ENCODE measurements around the gene CFDP1. TPM values are rescaled to one million over a fixed set of nuclear protein-coding genes. Genes with fewer than 3 reads are reported as not detected.
A peak's percentile ranks its signal among the peaks of the same experiment; 100 is the strongest.

CFDP1 gene
- total and polyA plus RNA-seq, 2 of the 13 experiments (the other 11 are each of a cell fraction or from before 2014, with no cell fraction given): 78.6 to 153 TPM

DNA sequence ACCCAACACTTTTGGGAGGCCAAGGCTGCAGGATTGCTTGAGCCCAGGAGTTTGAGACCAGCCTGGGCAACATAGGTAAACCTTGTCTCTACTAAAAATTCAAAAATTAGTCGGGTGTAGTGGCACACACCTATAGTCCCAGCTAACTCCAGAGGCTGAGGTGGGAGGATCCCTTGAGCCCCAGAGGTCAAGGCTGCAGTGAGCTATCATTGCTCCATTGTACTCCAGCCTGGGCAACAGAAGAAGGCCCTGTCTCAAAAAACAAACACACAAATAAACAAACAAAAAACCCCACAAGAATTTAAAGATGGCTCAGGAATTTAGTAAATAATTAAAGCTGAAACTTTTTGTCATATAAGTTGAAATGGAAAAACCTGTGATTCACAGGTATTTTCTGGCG lies 33.5 kb upstream of the CFDP1 start (continued):
- TF ChIP-seq EP300 (IDR thresholded peaks at IDR 0.05; ENCODE audit: low read depth in 2 of 2, low read length in 2 of 2) (peak in 1 of 2 experiments; percentile 24; a peak in 1 of 4 replicates), EP300 (CRISPR knock-in tag; IDR thresholded peaks at IDR 0.05; ENCODE audit: borderline replicate concordance) (no peak), ISX (CRISPR knock-in tag; conservative IDR thresholded peaks at IDR 0.05) (no peak), SOX5 (CRISPR knock-in tag; IDR thresholded peaks at IDR 0.05; ENCODE audit: borderline replicate concordance) (peak; percentile 52; the same call in 1 of the 2 replicates), PITX1 (CRISPR knock-in tag; IDR thresholded peaks at IDR 0.05) (no peak), CEBPB (IDR thresholded peaks at IDR 0.05; ENCODE audit: borderline replicate concordance, low read depth, low read length) (0 out of 2 replicates have a peak, but pooled peaks have one; percentile 7), NR2F2 (IDR thresholded peaks at IDR 0.05; ENCODE audit: borderline replicate concordance, low read depth) (peak; percentile 64; the same call in 1 of the 2 replicates)

DNA sequence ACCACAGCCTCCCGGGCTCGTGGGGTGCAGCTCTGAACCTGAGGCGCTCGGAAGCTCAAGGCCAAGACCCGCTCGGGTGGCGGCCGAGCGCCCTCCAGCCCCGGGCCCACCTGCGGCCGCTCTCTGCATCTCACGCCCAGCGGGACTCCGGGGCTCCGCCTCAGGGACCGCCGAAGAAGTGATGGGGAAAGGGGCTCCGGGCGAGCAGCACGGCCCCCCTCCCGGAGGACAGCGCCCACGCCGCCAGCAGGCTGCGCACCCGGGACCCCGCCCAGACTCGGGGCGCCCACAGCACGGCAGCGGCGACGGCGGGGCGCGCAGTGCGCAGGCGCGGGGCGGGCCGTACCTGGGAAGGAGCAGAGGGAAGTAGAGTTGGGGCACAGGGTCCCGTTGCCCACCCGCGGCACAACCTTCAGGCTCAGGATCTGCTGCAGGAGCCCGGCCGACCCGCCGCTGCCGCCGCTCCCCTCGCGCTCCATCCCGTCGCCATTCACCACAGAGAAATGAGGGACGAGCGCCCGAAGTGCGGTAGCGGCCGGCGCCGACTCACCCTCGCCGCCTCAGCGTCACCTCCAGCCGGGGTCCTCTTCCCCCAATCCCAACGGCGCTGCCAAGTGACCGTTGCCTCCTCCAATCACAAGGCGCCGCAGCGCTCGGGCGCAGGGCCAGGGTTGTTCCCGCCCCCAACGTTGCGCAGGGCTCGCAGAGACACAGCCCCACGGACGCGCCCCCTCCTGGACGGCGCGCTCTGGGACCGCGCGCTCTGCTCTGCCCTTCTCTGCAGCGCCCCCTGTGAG lies 31.0 kb upstream of the CFDP1 start, which contains the start of gene TMEM170A:
TSS of gene TMEM170A (minus strand) at position 568 of the 797 bp plus-strand sequence. CDS start at position 479, 89 bp downstream.
- Histone ChIP-seq H3K9ac (ENCODE audit: insufficient read depth, low read depth, low read length) (peak within 1 kb of the TSS; percentile 92), H3K9me3 (ENCODE audit: low read length) (no peaks in the 10 kb centered on the region), H2AFZ (ENCODE audit: low read length) (peak within 1 kb of the TSS; percentile 20), H3K36me3 (replicated peaks in 1 of 2; ENCODE audit: control insufficient read depth in 1 of 2, insufficient read depth in 2 of 2, low read length in 2 of 2) (peaks cover 0 to 3% of the 10 kb centered on the region in 2 experiments; a peak in 3 of 5 replicates), H3K4me3 (replicated peaks in 1 of 3; ENCODE audit: insufficient read depth in 1 of 3, low read depth in 2 of 3, low read length in 3 of 3) (peak within 1 kb of the TSS; percentile 86 to 91 (median 91)), H4K20me1 (ENCODE audit: insufficient read depth, low read length) (peaks cover 20% of the 10 kb centered on the region), H3K4me1 (ENCODE audit: insufficient read depth, low read length) (peaks cover 66% of the 10 kb centered on the region), H3K79me2 (ENCODE audit: insufficient read depth, low read length) (peaks cover 45% of the 10 kb centered on the region), H3K27me3 (ENCODE audit: control insufficient read depth in 1 of 2, insufficient read depth in 2 of 2, low read length in 2 of 2) (no peaks in the 10 kb centered on the region), H3K27ac (ENCODE audit: extremely low read length, insufficient read depth, low read length) (peak within 1 kb of the TSS; percentile 80), H3K4me2 (ENCODE audit: low read depth, low read length) (peak within 1 kb of the TSS; percentile 74)
- BruUV-seq (replicated peaks): TSS peak; percentile 83
- peak; percentile 93 for FAIRE-seq
- intact Hi-C loops (cut with micrococcal nuclease; ENCODE audit: unreplicated experiment) (loop anchor here (1.0 to 5.0 kb wide), 4 partner anchors 30 to 762 kb away; partner anchors contain the start of gene MLKL), in situ Hi-C loops (cut with HindIII; ENCODE audit: extremely low pct_ligation_motif_present, low pct_unique_long_range_greater_than_20kb) (no loop called here)
- peak; percentile 94 for ATAC-seq
- 2% methylated on average over 34 of the region's 89 CpGs for WGBS (ENCODE audit: low lambda C conversion rate)
- ChIA-PET CTCF (ENCODE audit: low intra/inter-chr PET ratio, low total read pairs) (interaction anchor here (0.7 to 2.3 kb wide), 7 partner anchors 11 to 299 kb away, joined by 3 to 32 read pairs (median 4); partner anchors contain the start of gene CFDP1), POLR2A (interaction anchor here (0.8 to 1.5 kb wide), 4 partner anchors 31 to 219 kb away, joined by 3 to 12 read pairs (median 5); partner anchors contain the start of gene CFDP1)
- peak; percentile 98 for DNase-seq (ENCODE audit: low spot score)
- peak; percentile 0; the same call in 1 of the 2 replicates for TF ChIP-seq NR2F2 (IDR thresholded peaks at IDR 0.05; ENCODE audit: borderline replicate concordance, low read depth)
- peak; percentile 88; the same call in 1 of the 2 replicates for TF ChIP-seq ZNF136 (CRISPR knock-in tag; IDR thresholded peaks at IDR 0.05; ENCODE audit: low read depth)
- no peak for TF ChIP-seq ZSCAN30 (CRISPR knock-in tag; IDR thresholded peaks at IDR 0.05)
- peak; percentile 93 for TF ChIP-seq YEATS2 (CRISPR knock-in tag; IDR thresholded peaks at IDR 0.05; ENCODE audit: borderline replicate concordance)
- TF ChIP-seq, protein P1, sequence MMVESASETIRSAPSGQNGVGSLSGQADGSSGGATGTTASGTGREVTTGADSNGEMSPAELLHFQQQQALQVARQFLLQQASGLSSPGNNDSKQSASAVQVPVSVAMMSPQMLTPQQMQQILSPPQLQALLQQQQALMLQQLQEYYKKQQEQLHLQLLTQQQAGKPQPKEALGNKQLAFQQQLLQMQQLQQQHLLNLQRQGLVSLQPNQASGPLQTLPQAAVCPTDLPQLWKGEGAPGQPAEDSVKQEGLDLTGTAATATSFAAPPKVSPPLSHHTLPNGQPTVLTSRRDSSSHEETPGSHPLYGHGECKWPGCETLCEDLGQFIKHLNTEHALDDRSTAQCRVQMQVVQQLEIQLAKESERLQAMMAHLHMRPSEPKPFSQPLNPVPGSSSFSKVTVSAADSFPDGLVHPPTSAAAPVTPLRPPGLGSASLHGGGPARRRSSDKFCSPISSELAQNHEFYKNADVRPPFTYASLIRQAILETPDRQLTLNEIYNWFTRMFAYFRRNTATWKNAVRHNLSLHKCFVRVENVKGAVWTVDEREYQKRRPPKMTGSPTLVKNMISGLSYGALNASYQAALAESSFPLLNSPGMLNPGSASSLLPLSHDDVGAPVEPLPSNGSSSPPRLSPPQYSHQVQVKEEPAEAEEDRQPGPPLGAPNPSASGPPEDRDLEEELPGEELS (CRISPR knock-in tag; IDR thresholded peaks at IDR 0.05): peak; percentile 77
- TF ChIP-seq TEAD2 (CRISPR knock-in tag; IDR thresholded peaks at IDR 0.05): no peak
- peak; percentile 78; the same call in 1 of the 2 replicates for TF ChIP-seq DNMT3B (CRISPR knock-in tag; conservative IDR thresholded peaks at IDR 0.05)
- TF ChIP-seq ZNF674 (CRISPR knock-in tag; IDR thresholded peaks at IDR 0.05; ENCODE audit: low read depth): no peak; the same call in 1 of the 2 replicates
- TF ChIP-seq KDM5A (IDR thresholded peaks at IDR 0.05; ENCODE audit: borderline replicate concordance, low read length): peak; percentile 67
- TF ChIP-seq, protein P2, sequence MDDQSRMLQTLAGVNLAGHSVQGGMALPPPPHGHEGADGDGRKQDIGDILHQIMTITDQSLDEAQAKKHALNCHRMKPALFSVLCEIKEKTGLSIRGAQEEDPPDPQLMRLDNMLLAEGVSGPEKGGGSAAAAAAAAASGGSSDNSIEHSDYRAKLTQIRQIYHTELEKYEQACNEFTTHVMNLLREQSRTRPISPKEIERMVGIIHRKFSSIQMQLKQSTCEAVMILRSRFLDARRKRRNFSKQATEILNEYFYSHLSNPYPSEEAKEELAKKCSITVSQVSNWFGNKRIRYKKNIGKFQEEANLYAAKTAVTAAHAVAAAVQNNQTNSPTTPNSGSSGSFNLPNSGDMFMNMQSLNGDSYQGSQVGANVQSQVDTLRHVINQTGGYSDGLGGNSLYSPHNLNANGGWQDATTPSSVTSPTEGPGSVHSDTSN (CRISPR knock-in tag; IDR thresholded peaks at IDR 0.05; ENCODE audit: borderline replicate concordance): peak; percentile 21; the same call in 1 of the 2 replicates
- no peak for TF ChIP-seq PAWR (CRISPR knock-in tag; IDR thresholded peaks at IDR 0.05; ENCODE audit: borderline replicate concordance)
- peak; percentile 67; the same call in 1 of the 2 replicates for TF ChIP-seq ZNF20 (CRISPR knock-in tag; IDR thresholded peaks at IDR 0.05)
- TF ChIP-seq ATM (IDR thresholded peaks at IDR 0.05; ENCODE audit: borderline replicate concordance): no peak

All from HepG2 (cell line).